HG02610 (cell line): ENCODE results near the gene MICAL1.

Experiments used
- ATAC-seq: cut with Tn5 transposase; IDR thresholded peaks from one replicate; pipeline ENCODE4 v1.9.1; 2021; ENCODE audit warnings: mild to moderate bottlenecking, moderate library complexity; ENCODE audit not compliant: unreplicated experiment

MICAL1 gene

DNA sequence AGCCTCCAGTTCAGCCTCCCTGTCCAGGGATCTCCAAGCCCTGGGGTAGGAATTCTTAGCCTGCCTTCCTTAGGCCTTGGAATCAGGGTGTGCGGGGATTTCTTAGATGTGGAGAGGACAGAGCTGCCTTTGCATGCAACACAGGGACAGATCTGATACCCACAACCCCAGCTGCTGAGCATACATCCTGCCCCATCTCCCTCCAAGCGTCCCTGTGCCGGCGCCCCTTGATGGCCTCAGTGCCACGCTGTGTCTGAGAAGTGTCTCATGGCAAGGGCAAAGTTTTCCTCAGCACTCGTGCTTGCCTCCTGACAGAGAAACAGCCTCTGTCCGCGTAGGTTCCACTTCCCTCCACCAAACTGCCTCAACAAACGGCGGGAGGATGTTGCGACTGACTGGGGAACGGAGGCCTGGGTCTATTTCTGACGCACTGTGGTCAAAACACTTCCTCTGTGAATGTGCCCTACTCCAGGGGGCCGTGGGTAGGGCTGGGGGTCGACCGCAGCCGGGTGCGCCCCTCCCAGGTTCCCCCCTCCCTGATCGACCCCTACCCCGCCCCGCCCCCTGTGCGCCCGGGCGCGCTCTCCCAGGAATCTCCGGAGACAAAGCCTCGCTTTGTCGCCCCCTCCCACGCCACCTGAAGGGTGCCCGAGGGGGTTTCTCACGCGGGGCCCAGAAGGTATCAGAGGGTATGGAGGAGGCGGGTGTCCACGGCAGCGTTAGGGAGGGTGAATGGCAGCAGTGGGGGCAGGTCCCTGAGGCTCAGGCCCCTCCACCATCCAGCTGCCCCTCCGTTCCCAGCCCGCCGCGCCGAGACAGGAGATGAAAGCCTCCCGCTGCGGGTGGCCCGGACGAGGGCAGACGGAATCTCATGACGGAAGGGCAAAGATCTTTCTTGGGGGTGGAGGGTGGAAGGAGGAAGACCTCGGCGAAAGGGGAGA lies 806 bp downstream of the MICAL1 start:
- ATAC-seq, result peak; percentile 30

DNA sequence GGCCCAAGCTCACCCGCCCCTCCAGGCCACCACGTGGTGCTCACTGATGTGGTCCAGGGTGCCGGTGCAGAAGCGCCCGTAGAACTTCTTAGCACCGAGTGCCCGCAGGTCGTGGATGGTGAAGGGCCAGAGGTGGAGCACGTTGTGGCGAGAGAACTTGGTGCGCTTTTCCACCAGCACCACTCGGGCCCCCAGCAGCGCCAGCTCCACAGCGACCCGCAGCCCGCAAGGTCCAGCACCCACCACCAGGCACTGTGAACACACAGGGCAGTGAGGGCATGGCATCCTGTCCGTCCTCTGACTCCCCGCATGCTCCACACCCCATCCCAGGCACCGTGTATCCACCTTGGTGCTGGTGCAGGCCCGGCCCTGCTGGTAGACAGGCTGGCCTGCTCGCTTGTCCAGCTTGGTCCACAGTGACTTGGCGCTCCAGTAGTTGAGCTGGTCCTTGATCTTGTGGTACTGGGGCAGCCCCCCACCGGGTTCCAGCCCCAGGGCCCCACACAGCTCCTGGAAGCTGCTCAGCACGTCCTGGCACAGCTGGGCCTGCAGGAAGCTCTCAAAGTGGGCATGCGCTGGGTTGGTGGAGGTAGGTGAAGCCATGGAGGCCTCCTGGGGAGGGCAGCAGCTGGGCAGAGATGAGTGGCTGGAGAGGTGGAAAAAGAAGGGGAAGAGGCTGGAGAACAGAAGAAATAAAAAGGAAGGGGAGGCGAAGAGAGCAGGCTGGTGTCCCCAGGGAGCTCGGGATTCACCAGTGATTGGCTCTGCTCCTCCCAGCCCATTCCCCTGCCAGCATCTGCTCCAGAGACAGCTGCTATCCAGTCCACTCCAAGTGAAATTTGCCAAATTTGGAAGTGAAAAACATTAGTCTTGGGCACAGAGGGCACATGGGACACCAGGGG lies 1.7 kb downstream of the MICAL1 start:
- no peak for ATAC-seq

DNA sequence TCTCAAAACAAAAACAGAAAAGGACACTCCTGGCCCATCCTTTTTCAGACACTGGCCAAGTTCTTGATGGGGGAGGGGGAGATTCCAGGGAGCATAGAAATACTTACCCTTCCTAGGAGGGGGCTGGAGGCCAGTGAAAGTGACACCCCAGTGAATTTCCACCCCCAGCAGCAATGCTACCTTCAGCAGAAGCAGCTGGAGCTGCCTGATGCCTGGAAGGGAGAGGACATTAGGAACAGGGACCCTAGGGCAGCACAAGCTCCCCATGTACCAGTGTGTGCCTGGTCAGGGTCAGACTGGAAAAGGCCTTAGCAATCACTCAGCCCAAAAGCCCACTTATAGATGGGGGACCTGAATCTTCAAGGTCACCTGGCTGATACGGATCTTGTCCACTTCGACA lies 2.4 kb downstream of the MICAL1 start:
- ATAC-seq, result no peak

DNA sequence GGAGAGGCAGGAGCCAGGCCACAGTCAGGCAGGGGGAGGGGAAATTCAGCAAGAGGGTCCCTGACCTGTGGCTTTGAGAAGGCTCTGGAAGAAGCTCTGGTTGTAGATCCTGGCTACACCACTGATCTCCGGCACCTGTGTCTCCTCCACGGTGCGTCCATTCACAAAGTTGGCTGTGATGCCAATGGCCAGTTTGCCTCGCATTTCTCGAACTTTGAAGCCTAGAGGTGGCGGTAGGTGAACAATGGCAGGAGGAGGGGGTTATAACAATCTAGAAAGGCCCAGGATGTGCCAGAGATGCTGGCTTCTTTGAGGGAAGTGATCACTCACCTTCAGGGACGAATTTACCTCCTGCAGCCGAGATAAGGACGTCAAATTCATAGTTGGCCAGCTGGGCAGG lies 3.4 kb downstream of the MICAL1 start:
- ATAC-seq, result no peak

DNA sequence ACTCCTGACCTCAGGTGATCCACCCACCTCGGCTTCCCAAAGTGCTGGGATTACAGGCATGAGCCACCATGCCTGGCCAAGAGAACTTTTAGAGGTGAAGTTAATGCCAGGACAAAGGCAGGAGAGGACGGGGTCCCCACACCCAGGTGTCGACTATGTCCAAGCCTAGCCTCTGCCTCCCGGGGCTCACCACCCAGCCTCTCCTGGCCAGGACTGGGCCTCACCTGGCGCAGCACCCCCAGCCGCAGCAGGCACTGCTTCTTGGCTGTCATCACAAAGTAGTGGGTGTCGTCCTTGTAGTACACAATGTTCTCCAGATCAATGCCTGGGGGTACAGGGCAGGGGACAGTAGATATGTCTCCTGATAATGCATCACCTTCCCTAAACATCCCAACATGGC lies 4.2 kb downstream of the MICAL1 start:
- no peak for ATAC-seq

DNA sequence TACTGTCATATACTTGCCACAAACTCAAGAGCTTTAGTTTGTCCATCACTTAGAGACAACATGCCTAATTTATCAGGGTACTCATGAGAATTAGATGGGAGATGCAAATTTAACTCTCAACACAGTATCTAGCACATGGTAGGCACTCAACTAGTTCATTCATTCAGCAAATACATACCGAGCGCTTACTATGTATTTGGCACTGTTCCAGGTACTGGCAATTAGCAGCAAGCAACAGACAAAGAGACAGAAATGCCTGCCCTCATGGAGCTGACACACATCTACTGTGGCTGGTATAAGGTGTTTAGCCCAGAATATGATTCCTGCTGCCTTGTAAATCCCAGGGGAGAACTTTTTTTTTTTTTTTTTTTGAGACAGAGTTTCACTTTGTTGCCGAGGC lies 4.8 kb downstream of the MICAL1 start:
- ATAC-seq, result no peak

DNA sequence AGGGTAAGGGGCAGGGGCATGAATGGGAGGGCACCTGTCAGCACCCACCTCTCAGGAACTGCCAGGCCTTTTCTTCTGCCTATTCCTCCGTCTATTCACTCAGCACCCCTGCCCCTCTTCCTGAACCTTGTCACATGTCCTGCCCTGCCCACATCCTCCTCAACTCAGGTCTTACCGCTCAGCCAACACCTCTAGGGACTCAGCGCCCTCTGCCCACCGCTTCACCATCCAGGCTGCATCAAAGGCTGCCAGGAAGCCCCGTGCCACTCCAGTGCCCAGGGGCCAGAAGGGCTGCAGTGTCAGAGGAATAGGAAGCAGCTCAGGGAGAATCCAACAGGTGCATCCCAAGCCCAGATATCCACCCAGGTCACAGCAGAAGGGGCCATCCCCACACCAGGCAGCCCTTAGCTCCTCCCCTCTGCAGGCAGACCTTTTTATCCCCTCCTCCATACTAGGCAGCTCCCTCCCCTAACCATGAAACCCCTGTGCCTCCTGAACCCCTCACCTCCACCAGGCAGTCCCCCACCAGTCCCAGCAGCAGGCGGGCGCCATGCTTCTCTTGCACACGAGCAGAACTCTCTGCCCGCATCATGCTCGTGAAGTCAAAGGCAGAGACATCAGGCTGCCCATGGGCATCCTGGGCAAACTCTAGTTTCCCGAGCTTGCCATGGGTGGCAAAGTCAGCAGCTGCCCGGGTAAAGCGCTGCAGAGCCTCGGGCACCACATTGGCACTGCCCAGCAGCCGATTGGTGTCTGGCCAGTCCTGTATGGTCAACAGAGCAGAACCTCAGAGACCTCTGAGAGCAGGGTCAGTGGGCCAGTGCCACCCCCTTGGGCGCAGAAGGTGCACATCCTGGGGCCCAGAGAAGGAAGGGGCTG lies 5.5 kb downstream of the MICAL1 start:
- no peak for ATAC-seq

DNA sequence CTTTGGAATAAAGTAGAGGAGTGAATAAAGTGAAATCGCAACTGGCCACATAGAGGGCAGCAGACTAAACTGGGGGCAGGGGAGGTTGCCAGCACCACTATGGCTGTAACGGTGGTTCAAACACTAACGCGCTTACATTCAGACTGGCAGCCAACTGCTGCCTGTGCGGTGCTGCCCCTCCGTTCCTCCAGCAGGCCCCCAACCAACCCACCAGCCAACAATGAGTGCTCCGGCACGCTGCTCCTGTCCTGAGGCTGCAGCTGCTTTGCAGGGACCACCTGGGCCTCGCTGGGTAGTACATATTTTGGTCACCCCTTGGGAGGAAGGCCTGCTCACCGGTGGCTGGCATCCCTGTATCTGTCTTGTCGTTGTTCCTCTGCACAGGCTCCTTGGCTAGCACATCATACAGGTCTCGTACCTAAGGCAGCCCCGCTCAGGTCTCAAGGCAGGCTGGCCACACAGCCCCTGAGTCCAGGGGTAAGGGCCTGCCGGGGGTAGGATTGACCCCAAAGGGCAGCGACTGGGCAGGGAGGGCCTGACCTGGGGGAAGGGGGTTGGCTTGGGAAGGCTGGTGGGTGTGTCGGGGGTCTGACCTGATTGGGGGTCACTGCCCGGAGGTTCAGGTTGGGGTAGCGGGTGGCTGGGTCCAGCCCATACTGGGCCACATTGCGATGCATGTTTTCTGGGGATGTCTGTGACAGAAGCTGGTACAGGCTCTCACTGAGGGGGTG lies 6.3 kb downstream of the MICAL1 start:
- no peak for ATAC-seq

DNA sequence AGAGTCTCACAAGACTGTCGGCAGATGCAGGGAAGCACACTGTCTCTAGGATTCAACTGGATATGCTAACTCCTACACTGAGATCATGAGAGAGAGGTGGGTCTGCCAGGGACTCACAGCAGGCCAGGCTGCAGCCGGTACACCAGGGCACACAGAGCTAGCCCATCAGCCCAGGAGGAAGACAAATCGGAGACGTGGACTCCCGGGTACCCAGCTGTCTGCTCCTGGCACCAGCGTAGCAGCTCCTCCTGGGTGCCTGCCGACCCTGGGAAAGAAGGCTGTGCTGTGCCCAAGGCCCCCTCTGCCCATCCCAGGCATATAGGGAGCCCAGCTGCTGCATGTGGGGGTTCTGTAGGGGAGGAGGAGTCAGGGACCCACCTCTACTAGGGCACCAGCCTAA lies 7.0 kb downstream of the MICAL1 start:
- ATAC-seq, result no peak

DNA sequence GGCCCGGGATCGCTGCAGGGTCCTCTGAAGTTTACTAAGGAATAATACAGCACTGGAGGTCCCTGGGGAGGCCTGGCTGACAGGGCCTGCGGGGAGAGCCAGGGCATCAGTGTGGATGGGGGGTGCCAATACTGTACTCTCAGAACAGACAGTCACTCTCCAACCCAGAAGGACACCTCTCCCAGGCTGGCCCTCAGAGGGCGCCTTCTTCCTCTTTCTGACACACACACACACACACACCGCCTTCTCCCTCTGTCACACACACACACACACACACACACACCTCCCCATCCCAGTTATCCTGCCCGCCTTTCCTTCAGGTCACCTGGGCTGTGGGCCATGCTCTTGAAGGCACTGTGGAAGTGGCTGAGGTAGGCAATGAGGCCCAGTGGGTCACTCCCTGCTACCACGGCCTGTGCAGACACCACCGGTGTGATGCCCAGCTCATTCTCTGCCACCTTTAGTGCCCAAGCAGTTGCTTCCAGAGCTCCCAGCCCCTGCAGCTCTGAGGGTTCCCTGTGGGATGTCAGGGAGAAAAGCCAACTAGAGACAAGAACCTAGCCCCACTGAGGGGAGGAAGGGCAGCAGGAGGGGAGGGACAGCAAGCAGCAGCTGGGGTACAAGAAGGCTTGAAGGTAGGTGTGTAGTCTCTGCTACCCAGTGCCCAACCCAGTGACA lies 7.6 kb downstream of the MICAL1 start:
- no peak for ATAC-seq

DNA sequence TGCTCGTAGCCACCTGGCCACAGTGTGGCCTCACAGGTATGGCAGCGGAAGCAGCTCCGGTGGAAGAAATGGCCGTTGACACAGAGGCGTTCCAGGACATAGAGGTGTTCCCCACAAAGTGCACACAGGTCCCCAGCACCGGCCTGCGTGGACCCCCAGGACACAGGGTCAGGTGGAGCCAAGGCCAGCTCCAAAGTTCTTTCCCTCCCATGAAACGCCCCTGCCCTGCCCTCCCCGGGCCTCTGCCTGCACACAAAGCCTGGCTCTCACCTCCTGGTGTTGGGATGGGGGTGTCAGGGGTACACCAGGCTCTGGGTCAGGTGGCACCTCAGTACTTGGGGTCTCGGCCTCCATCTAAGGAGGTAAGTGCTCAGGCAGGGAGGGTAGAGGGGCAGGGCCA lies 8.5 kb downstream of the MICAL1 start:
- no peak for ATAC-seq

DNA sequence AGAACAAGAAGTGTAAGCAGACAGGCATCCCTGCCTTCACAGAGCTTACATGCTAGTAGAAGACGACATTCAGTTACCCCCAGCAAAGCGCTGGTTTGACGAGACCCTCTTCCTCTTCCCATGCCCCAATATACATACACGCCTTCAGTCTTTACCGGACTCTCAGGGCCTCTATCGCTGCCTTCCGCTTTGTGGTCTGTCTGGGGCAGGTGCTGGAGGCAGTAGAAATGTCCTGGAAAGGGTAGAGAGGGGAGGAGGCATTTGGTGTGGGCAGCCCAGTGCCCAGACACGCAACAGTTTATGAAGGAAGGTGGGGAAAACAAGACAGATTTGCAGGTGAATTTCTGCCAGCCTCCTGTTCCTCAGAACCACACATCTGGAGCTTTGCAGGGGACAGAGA lies 9.0 kb downstream of the MICAL1 start:
- no peak for ATAC-seq

DNA sequence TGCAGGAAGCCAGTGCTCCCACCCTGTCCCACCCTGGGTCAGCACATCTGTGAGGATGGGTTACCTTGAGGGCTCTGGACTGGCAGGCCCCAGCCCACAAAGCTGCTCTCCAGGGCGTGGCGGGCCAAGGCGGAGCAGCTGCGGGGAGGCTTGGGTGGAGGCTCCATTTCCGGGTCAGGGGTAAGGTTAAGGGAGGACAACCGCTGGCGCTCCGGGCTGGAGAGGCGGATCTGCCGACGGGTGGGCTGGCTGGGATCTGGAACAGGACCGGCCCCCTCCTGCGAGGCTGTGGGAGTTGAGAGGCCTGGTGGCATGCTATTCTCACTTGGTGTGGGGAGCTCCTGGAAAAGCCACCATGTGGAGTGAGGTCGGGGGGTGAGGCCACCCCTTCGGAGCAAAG lies 9.5 kb downstream of the MICAL1 start:
- ATAC-seq, result no peak

DNA sequence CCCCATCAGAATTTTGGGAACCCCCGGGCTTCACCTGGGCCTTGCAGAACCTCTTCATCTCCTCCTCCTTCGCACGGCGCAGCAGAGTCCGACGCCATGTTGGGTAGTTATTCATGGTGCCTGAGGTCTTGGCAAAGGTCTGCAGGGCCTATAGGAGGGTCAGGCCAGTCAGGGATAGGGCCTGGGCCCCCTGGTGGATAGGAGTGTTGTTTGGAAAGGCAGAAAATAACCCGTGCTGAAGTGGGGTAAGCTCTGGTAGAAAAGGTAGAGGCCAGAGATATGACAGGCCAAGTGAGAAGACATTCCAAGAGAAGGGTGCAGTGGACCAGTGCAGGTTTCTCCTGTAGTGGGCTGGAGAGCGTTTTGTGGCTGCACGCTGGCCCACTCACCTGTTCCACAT lies 10.2 kb downstream of the MICAL1 start:
- no peak for ATAC-seq

DNA sequence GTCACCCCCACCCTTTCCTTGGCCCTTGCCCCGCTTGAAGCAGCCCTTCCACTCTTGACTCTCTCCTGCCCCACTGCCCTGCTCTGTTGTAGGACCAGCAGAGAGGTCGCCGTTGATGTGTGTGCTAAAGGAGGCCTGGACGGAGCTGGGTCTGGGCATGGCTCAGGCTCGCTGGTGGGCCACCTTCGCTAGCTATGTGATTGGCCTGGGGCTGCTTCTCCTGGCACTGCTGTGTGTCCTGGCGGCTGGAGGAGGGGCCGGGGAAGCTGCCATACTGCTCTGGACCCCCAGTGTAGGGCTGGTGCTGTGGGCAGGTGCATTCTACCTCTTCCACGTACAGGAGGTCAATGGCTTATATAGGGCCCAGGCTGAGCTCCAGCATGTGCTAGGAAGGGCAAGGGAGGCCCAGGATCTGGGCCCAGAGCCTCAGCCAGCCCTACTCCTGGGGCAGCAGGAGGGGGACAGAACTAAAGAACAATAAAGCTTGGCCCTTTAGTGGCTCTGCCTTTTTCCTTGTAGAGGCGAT lies 12.1 kb downstream of the MICAL1 start:
- ATAC-seq, result no peak

DNA sequence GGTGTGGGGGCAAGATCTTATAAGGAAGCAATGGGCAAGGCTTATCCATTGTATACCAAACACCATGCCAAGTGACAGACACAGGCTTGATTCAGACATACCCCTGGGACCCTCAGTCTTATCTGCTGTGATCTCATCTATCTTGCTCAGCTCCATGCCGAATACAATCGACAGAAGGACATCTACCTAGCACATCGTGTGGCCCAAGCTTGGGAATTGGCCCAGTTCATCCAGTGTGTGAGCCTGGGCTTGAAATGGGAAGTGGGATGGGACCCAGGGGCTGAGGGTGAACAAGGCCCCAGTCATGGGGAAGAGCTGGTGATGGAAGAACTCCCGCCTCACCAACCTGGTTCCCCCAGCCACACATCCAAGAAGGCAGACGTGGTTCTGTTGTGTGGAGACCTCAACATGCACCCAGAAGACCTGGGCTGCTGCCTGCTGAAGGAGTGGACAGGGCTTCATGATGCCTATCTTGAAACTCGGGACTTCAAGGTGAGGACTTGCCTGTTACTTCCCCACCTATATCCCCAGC lies 13.1 kb downstream of the MICAL1 start:
- ATAC-seq, result no peak

DNA sequence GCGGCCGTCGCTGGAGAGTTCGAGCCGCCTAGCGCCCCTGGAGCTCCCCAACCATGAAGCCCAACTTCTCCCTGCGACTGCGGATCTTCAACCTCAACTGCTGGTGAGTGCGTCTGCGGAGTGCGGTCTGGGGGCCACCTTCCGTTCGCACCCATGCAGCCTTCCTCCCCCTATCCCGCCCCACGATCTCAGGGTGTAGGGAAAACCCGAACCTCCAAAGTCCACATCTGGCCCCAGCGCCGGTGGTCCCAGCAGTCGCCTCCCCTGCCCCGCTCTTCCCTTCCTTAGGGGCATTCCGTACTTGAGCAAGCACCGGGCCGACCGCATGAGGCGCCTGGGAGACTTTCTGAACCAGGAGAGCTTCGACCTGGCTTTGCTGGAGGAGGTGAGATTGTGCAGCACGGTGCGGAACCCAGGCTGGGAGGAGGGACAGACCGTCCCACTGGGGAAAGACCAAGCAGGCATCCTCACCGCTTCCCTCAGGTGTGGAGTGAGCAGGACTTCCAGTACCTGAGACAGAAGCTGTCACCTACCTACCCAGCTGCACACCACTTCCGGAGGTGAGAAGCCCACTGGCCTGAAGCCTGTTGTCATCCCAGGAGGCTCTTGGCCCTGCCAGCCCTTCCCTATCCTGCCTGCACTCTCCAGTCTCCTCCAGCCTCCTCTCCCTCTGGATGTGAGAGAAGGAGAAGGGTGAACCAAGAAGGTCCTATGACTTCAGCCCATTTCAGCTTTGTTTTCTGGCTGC lies 14.3 kb downstream of the MICAL1 start:
- ATAC-seq, result peak; percentile 14

DNA sequence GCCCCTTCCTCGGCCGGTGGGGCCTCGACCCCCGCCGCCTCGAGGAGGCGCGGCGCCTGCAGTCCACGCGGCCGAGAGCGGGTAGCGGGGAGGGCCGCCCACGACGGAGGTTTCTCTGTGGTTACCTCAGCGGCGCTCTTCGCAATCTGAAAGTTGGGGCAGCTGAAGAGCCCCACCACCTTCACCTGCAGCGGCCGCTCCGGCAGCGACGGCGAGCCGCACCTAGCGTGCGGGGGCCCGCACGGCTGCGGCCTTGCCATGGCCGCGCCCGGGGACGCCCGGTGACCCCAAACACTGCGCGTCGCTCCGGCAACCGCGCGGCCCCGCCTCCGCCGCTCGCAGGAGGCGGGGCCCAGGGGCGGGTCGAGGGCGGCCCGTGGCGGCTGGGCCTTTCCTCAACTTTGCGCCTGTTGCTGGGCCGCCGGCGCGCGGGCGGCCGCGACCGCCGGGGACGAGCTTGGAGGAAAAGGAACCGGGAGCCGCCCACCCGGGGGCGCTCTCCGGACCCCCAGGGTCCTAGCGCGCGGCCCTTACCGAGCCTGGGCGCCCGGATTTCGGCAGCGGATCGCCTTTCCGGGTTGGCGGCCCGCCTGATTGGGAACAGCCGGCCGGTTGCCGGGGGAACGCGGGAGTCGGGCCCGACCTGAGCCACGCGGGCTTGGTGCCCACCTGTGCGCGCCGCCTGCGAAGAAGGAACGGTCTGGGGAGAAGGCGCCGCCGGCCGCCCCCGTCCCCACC lies 15.1 kb downstream of the MICAL1 start, which contains the start of the genes PPIL6 and SMPD2:
Gene PPIL6 (minus strand): TSS at position 298 of the 738 bp plus-strand sequence. CDS start 38 bp downstream, at position 260.
Gene SMPD2 (plus strand): TSS at position 394 of the 738 bp plus-strand sequence. CDS start 398 bp downstream, outside the sequence.
- ATAC-seq, result peak; percentile 90
